ENCODE measurements around the gene PTF1A.

GRCh38 chr10:23186697-23187096 is 5.4 kb upstream of the PTF1A start:
- TF ChIP-seq CTCF (tag by site-specific recombination; IDR thresholded peaks at IDR 0.05) (no peak), MZF1 (tag by site-specific recombination; IDR thresholded peaks at IDR 0.05; ENCODE audit: borderline replicate concordance) (no peak), ZNF133 (tag by site-specific recombination; IDR thresholded peaks at IDR 0.05) (no peak), ZNF529 (tag by site-specific recombination; IDR thresholded peaks at IDR 0.05; ENCODE audit: insufficient replicate concordance) (no peak), ZNF366 (tag by site-specific recombination; conservative IDR thresholded peaks at IDR 0.05) (no peak), ZNF777 (tag by site-specific recombination; IDR thresholded peaks at IDR 0.05; ENCODE audit: borderline replicate concordance) (no peak), ZNF501 (tag by site-specific recombination; IDR thresholded peaks at IDR 0.05) (no peak)

Data from HEK293 (cell line).